K562 (cell line): ENCODE results near the gene SHOC1. TPM values are rescaled to one million over a fixed set of nuclear protein-coding genes. Genes with fewer than 3 reads are reported as not detected.

Experiments
- ATAC-seq: fragments of 200-7000 bp; cut with Tn5 transposase; 3 replicates; pipeline ENCODE4 v1.9.1; 2020; ENCODE audit warnings: moderate library complexity
- BruUV-seq: library from RNA; stranded (reverse); fragments of 400-500 nt; replicated peaks from 2 replicates; lab custom pipeline; 2021; lab: Mats Ljungman, UMichigan
- CTCF ChIA-PET: fragments of 300-600 bp; formaldehyde crosslinking; extraction: SDS; loops from one replicate; lab custom pipeline; 2021; ENCODE audit warnings: low intra/inter-chr PET ratio; lab: Yijun Ruan, JAX
- POLR2A ChIA-PET: fragments of 300-600, 350-650 bp; sonication (Branson Sonifier 250); formaldehyde crosslinking; extraction: SDS; loops from one replicate; lab custom pipeline; 2021; ENCODE audit warnings: antibody characterized with exemption, inconsistent platforms; lab: Yijun Ruan, JAX
- DNase-seq, 4 experiments: peaks; one replicate each; pipeline versions ENCODE4 v3.0.0 to v3.0.0-alpha.2; 2011 to 2018; ENCODE audit warnings: low spot score in 3 of 4, mixed read lengths in 3 of 4; ENCODE audit errors: extremely low read depth in 1 of 4
- FAIRE-seq: peaks from 2 replicates; lab custom pipeline; 2011; peaks lifted over from hg19 to GRCh38; lab: Jason Lieb, UNC
- H2AFZ ChIP-seq: 2 replicates; pipeline ENCODE4 v1.6.0; 2011; ENCODE audit warnings: low read depth, low read length, control low read depth, inconsistent platforms
- H3K27ac ChIP-seq: fragments of 200-600 bp; 3 replicates; pipeline ENCODE4 v1.8.0; 2011; ENCODE audit warnings: low read depth, mild to moderate bottlenecking, control low read depth, inconsistent platforms, low read length, moderate library complexity, mixed read lengths; ENCODE audit errors: extremely low read depth
- H3K27me3 ChIP-seq, 2 experiments: fragments of 300-600 bp in 1 of 2; 2 replicates in 1 of 2; 3 replicates in 1 of 2; pipeline versions ENCODE4 v1.6.0 to v1.8.0; 2011; ENCODE audit warnings: inconsistent platforms in 2 of 2, low read length in 2 of 2, mild to moderate bottlenecking in 1 of 2, mixed read lengths in 1 of 2, moderate library complexity in 1 of 2; ENCODE audit not compliant: control insufficient read depth in 2 of 2, insufficient read depth in 2 of 2
- H3K36me3 ChIP-seq: fragments of 300-600 bp; 3 replicates; pipeline ENCODE4 v1.8.0; 2011; ENCODE audit warnings: mild to moderate bottlenecking, low read length, inconsistent platforms; ENCODE audit not compliant: control insufficient read depth, insufficient read depth
- H3K4me1 ChIP-seq, 2 experiments: fragments of 200-600 bp in 1 of 2; replicated peaks in 1 of 2; 2 replicates in 1 of 2; 3 replicates in 1 of 2; pipeline versions ENCODE4 v1.5.1 to v1.8.0; 2011; ENCODE audit warnings: inconsistent platforms in 2 of 2, low read length in 2 of 2, mild to moderate bottlenecking in 1 of 2, mixed read lengths in 1 of 2, moderate library complexity in 1 of 2; ENCODE audit not compliant: control insufficient read depth in 2 of 2, insufficient read depth in 2 of 2
- H3K4me2 ChIP-seq: 2 replicates; pipeline ENCODE4 v1.6.1; 2011; ENCODE audit warnings: low read length, control low read depth, inconsistent platforms, mixed read lengths; ENCODE audit not compliant: insufficient read depth
- H3K4me3 ChIP-seq: fragments of 200-600 bp; sonication (generic), shearing (Covaris generic); 2 replicates; pipeline ENCODE4 v1.5.1; 2016; ENCODE audit warnings: control low read depth, inconsistent platforms
- H3K79me2 ChIP-seq: fragments of 200-600 bp; 3 replicates; pipeline ENCODE4 v1.8.0; 2011; ENCODE audit warnings: low read length, inconsistent platforms; ENCODE audit not compliant: control insufficient read depth, insufficient read depth
- H3K9ac ChIP-seq, 2 experiments: 2 replicates each; pipeline versions ENCODE4 v1.6.0 to v1.6.1; 2011; ENCODE audit warnings: low read depth in 2 of 2, low read length in 2 of 2, control low read depth in 1 of 2, inconsistent platforms in 1 of 2, mild to moderate bottlenecking in 1 of 2, mixed read lengths in 1 of 2; ENCODE audit not compliant: insufficient read depth in 1 of 2
- H3K9me1 ChIP-seq: one replicate; pipeline ENCODE4 v1.6.0; 2011; ENCODE audit warnings: inconsistent platforms, mild to moderate bottlenecking, low read length, moderate library complexity; ENCODE audit not compliant: control insufficient read depth, insufficient read depth
- H3K9me3 ChIP-seq: replicated peaks from 2 replicates; pipeline ENCODE4 v1.5.1; 2011; ENCODE audit warnings: low read depth, low read length, inconsistent platforms; ENCODE audit not compliant: control insufficient read depth, insufficient read depth
- H4K20me1 ChIP-seq: replicated peaks from 2 replicates; pipeline ENCODE4 v1.6.1; 2011; ENCODE audit warnings: low read length, inconsistent platforms, mixed read lengths; ENCODE audit not compliant: control insufficient read depth, insufficient read depth
- ARHGAP35 ChIP-seq: fragments of 450-650 bp; IDR thresholded peaks from 2 replicates; pipeline ENCODE4 v1.6.1; 2018; ENCODE audit not compliant: partially characterized antibody
- GTF2F1 ChIP-seq: IDR thresholded peaks from 2 replicates; pipeline ENCODE4 v1.6.1; 2011; ENCODE audit warnings: low read depth, low read length, improper control_type of control experiment
- HDAC1 ChIP-seq, 2 experiments: fragments of 450-650 bp; IDR thresholded peaks; 2 replicates each; pipeline ENCODE4 v1.6.1; 2016 to 2017; ENCODE audit warnings: inconsistent platforms in 1 of 2, mild to moderate bottlenecking in 1 of 2, moderate library complexity in 1 of 2
- HMGN3 ChIP-seq: IDR thresholded peaks from 2 replicates; pipeline ENCODE4 v1.6.1; 2011; ENCODE audit warnings: borderline replicate concordance, low read depth, mild to moderate bottlenecking, mixed read lengths, low read length; ENCODE audit not compliant: insufficient read length; ENCODE audit errors: extremely low read depth
- JUNB ChIP-seq: fragments of 450-650 bp; formaldehyde crosslinking; conservative IDR thresholded peaks from 2 replicates; pipeline ENCODE4 v1.4.0; 2020; ENCODE audit warnings: mild to moderate bottlenecking
- KAT2B ChIP-seq: IDR thresholded peaks from one replicate; pipeline ENCODE4 v1.6.1; 2012; ENCODE audit warnings: low read depth, mild to moderate bottlenecking, control low read depth, inconsistent platforms, low read length, moderate library complexity
- MEIS2 ChIP-seq: fragments of 450-650 bp; IDR thresholded peaks from 2 replicates; pipeline ENCODE4 v1.6.1; 2014; ENCODE audit warnings: mild to moderate bottlenecking; ENCODE audit not compliant: partially characterized antibody
- NCOA6 ChIP-seq: fragments of 450-650 bp; IDR thresholded peaks from 2 replicates; pipeline ENCODE4 v1.6.1; 2017; ENCODE audit warnings: mild to moderate bottlenecking
- NFE2 ChIP-seq: IDR thresholded peaks from 2 replicates; pipeline ENCODE4 v1.6.1; 2014; ENCODE audit warnings: antibody characterized with exemption, low read depth
- PHF8 ChIP-seq: fragments of 200-600 bp; sonication (generic); IDR thresholded peaks from 2 replicates; pipeline ENCODE4 v1.6.1; 2012; ENCODE audit warnings: mixed run types, mild to moderate bottlenecking, inconsistent platforms, low read length, moderate library complexity, borderline replicate concordance
- PTTG1 ChIP-seq: fragments of 450-650 bp; IDR thresholded peaks from 2 replicates; pipeline ENCODE4 v1.6.1; 2016; ENCODE audit warnings: low read depth, mild to moderate bottlenecking, missing genetic modification characterization, missing compliant biosample characterization
- RAD51 ChIP-seq: fragments of 450-650 bp; IDR thresholded peaks from 2 replicates; pipeline ENCODE4 v1.7.1; 2016; ENCODE audit warnings: low read depth, mild to moderate bottlenecking, borderline replicate concordance
- TAF7 ChIP-seq: fragments of 450-650 bp; IDR thresholded peaks from 2 replicates; pipeline ENCODE4 v1.6.1; 2016; ENCODE audit warnings: missing genetic modification characterization, missing compliant biosample characterization
- TGIF2 ChIP-seq: sonication (generic); formaldehyde crosslinking; IDR thresholded peaks from 2 replicates; pipeline ENCODE4 v1.8.1; 2022; ENCODE audit warnings: mild to moderate bottlenecking, missing genetic modification reagents, moderate library complexity
- ZC3H8 ChIP-seq: fragments of 450-650 bp; IDR thresholded peaks from 2 replicates; pipeline ENCODE4 v1.6.1; 2017
- WGBS: fragments of 100-300 bp; shearing (Covaris generic); methylation state at CpG from one replicate; pipeline ENCODE4 v1.1.6; 2016; ENCODE audit warnings: low coverage, mixed read lengths; ENCODE audit not compliant: insufficient coverage; ENCODE audit errors: missing lambda C conversion rate; 5-methylcytosine and 5-hydroxymethylcytosine counted together
- in situ Hi-C: fragments of 300-500 bp; cut with MboI; formaldehyde crosslinking; loops from 4 replicates; pipeline ENCODE4 v1.15.0; 2018; ENCODE audit warnings: inconsistent platforms, mixed read lengths
- intact Hi-C: fragments of 100-400 bp; cut with micrococcal nuclease; formaldehyde crosslinking; loops from 2 replicates; pipeline ENCODE4 v1.14.2; 2022
- polyA plus RNA-seq, 8 experiments: library from polyadenylated mRNA; depleted of rRNA in 4 of 8; stranded (reverse) in 5 of 8; unstranded in 3 of 8; fragments of >200 nt; fragmentation: Nextera tagmentation in 2 of 8; fragmentation: Illumina TruSeq in 1 of 8; extraction: Ambion mirVana in 2 of 8; extraction: Trizol in 1 of 8; gene quantifications; 2 replicates each; pipeline versions ENCODE4 v1.2.1 to v1.2.3, GENCODE V29; 2011 to 2014; ENCODE audit warnings: inconsistent platforms in 1 of 8, missing spikeins in 1 of 8
- total RNA-seq, 7 experiments: library from RNA; depleted of rRNA in 6 of 7; stranded (reverse); fragments of >200 nt in 6 of 7; fragmentation: Illumina TruSeq in 2 of 7; extraction: Trizol in 2 of 7; gene quantifications; 2 replicates each; pipeline versions ENCODE4 v1.2.1 to v1.2.3, GENCODE V29; 2011 to 2021; ENCODE audit warnings: low replicate concordance in 1 of 7
- TF ChIP-seq, protein P1 (sequence below): IDR thresholded peaks from 2 replicates; pipeline ENCODE4 v1.6.1; 2016; ENCODE audit warnings: missing genetic modification characterization, missing compliant biosample characterization

Gene SHOC1
- total and polyA plus RNA-seq, 9 of the 15 experiments (the other 6 are each of a cell fraction or from before 2014, with no cell fraction given): 0.03 to 0.09 (median 0.04) TPM; not detected in 6

GRCh38 chr9:111838439-111838838, 43.7 kb upstream of the SHOC1 start:
- WGBS: 11% methylated on average over 2 of the region's 2 CpGs
- DNase-seq (no peak), FAIRE-seq (no peak), ATAC-seq (no peak)
- in situ Hi-C loops (no loop called here), intact Hi-C loops (no loop called here)
- H3K27ac ChIP-seq: no peak overlapping the region
- peaks cover 4 to 6% of the 10 kb centered on the region in 2 experiments; a peak in 2 of 5 replicates for H3K27me3 ChIP-seq
- H4K20me1 ChIP-seq: no peaks in the 10 kb centered on the region
- no peaks in the 10 kb centered on the region for H3K9me3 ChIP-seq
- H3K9ac ChIP-seq: no peak overlapping the region
- no peaks in the 10 kb centered on the region for H3K36me3 ChIP-seq
- ChIA-PET POLR2A (no interaction called here), CTCF (no interaction called here)
- TF ChIP-seq PHF8 (no peak), HMGN3 (no peak), MEIS2 (peak; percentile 3), ZC3H8 (no peak), PTTG1 (no peak)
- H3K79me2 ChIP-seq: no peaks in the 10 kb centered on the region
- no peak overlapping the region for H3K4me3 ChIP-seq
- no peak overlapping the region for H3K4me2 ChIP-seq
- H3K9me1 ChIP-seq: no peaks in the 10 kb centered on the region
- BruUV-seq: no TSS peak
- no peaks in the 10 kb centered on the region for H3K4me1 ChIP-seq
- H2AFZ ChIP-seq: no peak overlapping the region

GRCh38 chr9:111836311-111836710, 41.6 kb upstream of the SHOC1 start:
- intact Hi-C loops (no loop called here), in situ Hi-C loops (no loop called here)
- DNase-seq (no peak), ATAC-seq (no peak), FAIRE-seq (no peak)
- Histone ChIP-seq H3K4me2 (no peak overlapping the region), H2AFZ (no peak overlapping the region), H3K9ac (no peak overlapping the region), H3K9me3 (no peaks in the 10 kb centered on the region), H3K4me3 (no peak overlapping the region), H3K27ac (no peak overlapping the region), H3K79me2 (no peaks in the 10 kb centered on the region), H3K4me1 (no peaks in the 10 kb centered on the region), H3K9me1 (no peaks in the 10 kb centered on the region), H3K36me3 (no peaks in the 10 kb centered on the region), H3K27me3 (peaks cover 0 to 6% of the 10 kb centered on the region in 2 experiments; a peak in 2 of 5 replicates), H4K20me1 (no peaks in the 10 kb centered on the region)
- ChIA-PET POLR2A (no interaction called here), CTCF (no interaction called here)
- WGBS: 4% methylated on average over 2 of the region's 2 CpGs
- BruUV-seq: no TSS peak
- no peak for TF ChIP-seq NCOA6
- no peak for TF ChIP-seq NFE2
- TF ChIP-seq HDAC1 (IDR thresholded peaks at IDR 0.05): no peak
- TF ChIP-seq GTF2F1: no peak
- TF ChIP-seq RAD51: no peak
- TF ChIP-seq KAT2B: no peak
- TF ChIP-seq ARHGAP35: no peak
- no peak for TF ChIP-seq JUNB (CRISPR knock-in tag)
- no peak for TF ChIP-seq TGIF2 (CRISPR knock-in tag)
- no peak for TF ChIP-seq MEIS2
- TF ChIP-seq, protein P1, sequence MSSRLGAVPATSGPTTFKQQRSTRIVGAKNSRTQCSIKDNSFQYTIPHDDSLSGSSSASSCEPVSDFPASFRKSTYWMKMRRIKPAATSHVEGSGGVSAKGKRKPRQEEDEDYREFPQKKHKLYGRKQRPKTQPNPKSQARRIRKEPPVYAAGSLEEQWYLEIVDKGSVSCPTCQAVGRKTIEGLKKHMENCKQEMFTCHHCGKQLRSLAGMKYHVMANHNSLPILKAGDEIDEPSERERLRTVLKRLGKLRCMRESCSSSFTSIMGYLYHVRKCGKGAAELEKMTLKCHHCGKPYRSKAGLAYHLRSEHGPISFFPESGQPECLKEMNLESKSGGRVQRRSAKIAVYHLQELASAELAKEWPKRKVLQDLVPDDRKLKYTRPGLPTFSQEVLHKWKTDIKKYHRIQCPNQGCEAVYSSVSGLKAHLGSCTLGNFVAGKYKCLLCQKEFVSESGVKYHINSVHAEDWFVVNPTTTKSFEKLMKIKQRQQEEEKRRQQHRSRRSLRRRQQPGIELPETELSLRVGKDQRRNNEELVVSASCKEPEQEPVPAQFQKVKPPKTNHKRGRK (tag): no peak
- TF ChIP-seq TAF7: no peak
